Suprapubic skin (tissue), 4 donors: ENCODE results near the gene TENM3. TPM values are rescaled to one million over a fixed set of nuclear protein-coding genes. Genes with fewer than 3 reads are reported as not detected.

ENCODE experiments used
- DNase-seq, 2 donors: peaks; one replicate each; pipeline ENCODE4 v3.0.0-alpha.2; 2019; ENCODE audit warnings: low spot score in 2 of 2
- H3K27ac ChIP-seq: fragments of 200-600 bp; sonication (generic); one replicate; pipeline ENCODE4 v1.5.1; 2019
- H3K27me3 ChIP-seq: fragments of 200-600 bp; sonication (generic); one replicate; pipeline ENCODE4 v1.5.1; 2019
- H3K36me3 ChIP-seq: fragments of 200-600 bp; sonication (generic); one replicate; pipeline ENCODE4 v1.5.1; 2019
- H3K4me1 ChIP-seq: fragments of 200-600 bp; sonication (generic); one replicate; pipeline ENCODE4 v1.5.1; 2019
- H3K4me3 ChIP-seq: fragments of 200-600 bp; sonication (generic); one replicate; pipeline ENCODE4 v1.5.1; 2019; ENCODE audit warnings: mild to moderate bottlenecking
- H3K9me3 ChIP-seq: fragments of 200-600 bp; sonication (generic); one replicate; pipeline ENCODE4 v1.5.1; 2019
- EP300 ChIP-seq: sonication (generic); formaldehyde crosslinking; IDR thresholded peaks from one replicate; pipeline ENCODE4 v1.6.1; 2017; ENCODE audit warnings: antibody characterized with exemption
- POLR2A ChIP-seq, 2 donors: fragments of 450-650 bp; IDR thresholded peaks; one replicate each; pipeline ENCODE4 v1.6.1; 2017; ENCODE audit warnings: antibody characterized with exemption in 2 of 2, mild to moderate bottlenecking in 2 of 2, moderate library complexity in 2 of 2
- POLR2AphosphoS5 ChIP-seq, 3 donors: sonication (generic); formaldehyde crosslinking; IDR thresholded peaks; one replicate each; pipeline ENCODE4 v1.6.1; 2017; ENCODE audit warnings: antibody characterized with exemption in 3 of 3
- WGBS: methylation state at CpG from one replicate; pipeline ENCODE4 v1.1.5; 2018; 5-methylcytosine and 5-hydroxymethylcytosine counted together
- total RNA-seq, 4 donors: library from RNA; depleted of rRNA; stranded (reverse); fragments of >200 nt; gene quantifications; one replicate each; pipeline ENCODE4 v1.1.0, GENCODE V29; 2016
- TF ChIP-seq, protein P1 (sequence below), 2 donors: fragments of 200-600 bp in 1 of 2; fragments of 450-650 bp in 1 of 2; sonication (generic) in 1 of 2; IDR thresholded peaks; one replicate each; pipeline ENCODE4 v1.5.1; 2016 to 2019; ENCODE audit warnings: antibody characterized with exemption in 2 of 2, mild to moderate bottlenecking in 1 of 2, moderate library complexity in 1 of 2

TENM3 gene
- total RNA-seq, 4 donors from 2014 or later, result 0.81 to 2.9 (median 1.8) TPM

GRCh38 chr4:182730791-182731190 lies 487.6 kb downstream of the TENM3 start:
- no peak for DNase-seq
- no peak overlapping the region for H3K27ac ChIP-seq
- H3K4me1 ChIP-seq, result no peaks in the 10 kb centered on the region
- WGBS, result 92% methylated on average over 3 of the region's 3 CpGs
- H3K36me3 ChIP-seq, result no peaks in the 10 kb centered on the region
- no peak overlapping the region for H3K4me3 ChIP-seq
- no peaks in the 10 kb centered on the region for H3K27me3 ChIP-seq
- TF ChIP-seq EP300, result no peak
- no peak for TF ChIP-seq POLR2AphosphoS5 (IDR thresholded peaks at IDR 0.05)
- TF ChIP-seq, protein P1, sequence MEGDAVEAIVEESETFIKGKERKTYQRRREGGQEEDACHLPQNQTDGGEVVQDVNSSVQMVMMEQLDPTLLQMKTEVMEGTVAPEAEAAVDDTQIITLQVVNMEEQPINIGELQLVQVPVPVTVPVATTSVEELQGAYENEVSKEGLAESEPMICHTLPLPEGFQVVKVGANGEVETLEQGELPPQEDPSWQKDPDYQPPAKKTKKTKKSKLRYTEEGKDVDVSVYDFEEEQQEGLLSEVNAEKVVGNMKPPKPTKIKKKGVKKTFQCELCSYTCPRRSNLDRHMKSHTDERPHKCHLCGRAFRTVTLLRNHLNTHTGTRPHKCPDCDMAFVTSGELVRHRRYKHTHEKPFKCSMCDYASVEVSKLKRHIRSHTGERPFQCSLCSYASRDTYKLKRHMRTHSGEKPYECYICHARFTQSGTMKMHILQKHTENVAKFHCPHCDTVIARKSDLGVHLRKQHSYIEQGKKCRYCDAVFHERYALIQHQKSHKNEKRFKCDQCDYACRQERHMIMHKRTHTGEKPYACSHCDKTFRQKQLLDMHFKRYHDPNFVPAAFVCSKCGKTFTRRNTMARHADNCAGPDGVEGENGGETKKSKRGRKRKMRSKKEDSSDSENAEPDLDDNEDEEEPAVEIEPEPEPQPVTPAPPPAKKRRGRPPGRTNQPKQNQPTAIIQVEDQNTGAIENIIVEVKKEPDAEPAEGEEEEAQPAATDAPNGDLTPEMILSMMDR (IDR thresholded peaks at IDR 0.05), result no peak
- TF ChIP-seq POLR2A (IDR thresholded peaks at IDR 0.05), result no peak
- no peaks in the 10 kb centered on the region for H3K9me3 ChIP-seq

GRCh38 chr4:182736207-182736606 lies 493.0 kb downstream of the TENM3 start:
- TF ChIP-seq EP300 (no peak), POLR2AphosphoS5 (IDR thresholded peaks at IDR 0.05) (no peak), POLR2A (IDR thresholded peaks at IDR 0.05) (no peak)
- TF ChIP-seq, protein P1 (IDR thresholded peaks at IDR 0.05), result no peak
- H3K4me3 ChIP-seq, result no peak overlapping the region
- no peaks in the 10 kb centered on the region for H3K36me3 ChIP-seq
- no peak for DNase-seq
- H3K4me1 ChIP-seq, result no peaks in the 10 kb centered on the region
- no peak overlapping the region for H3K27ac ChIP-seq
- H3K9me3 ChIP-seq, result no peaks in the 10 kb centered on the region
- H3K27me3 ChIP-seq, result no peaks in the 10 kb centered on the region
- 44% methylated on average over 2 of the region's 2 CpGs for WGBS

DNA sequence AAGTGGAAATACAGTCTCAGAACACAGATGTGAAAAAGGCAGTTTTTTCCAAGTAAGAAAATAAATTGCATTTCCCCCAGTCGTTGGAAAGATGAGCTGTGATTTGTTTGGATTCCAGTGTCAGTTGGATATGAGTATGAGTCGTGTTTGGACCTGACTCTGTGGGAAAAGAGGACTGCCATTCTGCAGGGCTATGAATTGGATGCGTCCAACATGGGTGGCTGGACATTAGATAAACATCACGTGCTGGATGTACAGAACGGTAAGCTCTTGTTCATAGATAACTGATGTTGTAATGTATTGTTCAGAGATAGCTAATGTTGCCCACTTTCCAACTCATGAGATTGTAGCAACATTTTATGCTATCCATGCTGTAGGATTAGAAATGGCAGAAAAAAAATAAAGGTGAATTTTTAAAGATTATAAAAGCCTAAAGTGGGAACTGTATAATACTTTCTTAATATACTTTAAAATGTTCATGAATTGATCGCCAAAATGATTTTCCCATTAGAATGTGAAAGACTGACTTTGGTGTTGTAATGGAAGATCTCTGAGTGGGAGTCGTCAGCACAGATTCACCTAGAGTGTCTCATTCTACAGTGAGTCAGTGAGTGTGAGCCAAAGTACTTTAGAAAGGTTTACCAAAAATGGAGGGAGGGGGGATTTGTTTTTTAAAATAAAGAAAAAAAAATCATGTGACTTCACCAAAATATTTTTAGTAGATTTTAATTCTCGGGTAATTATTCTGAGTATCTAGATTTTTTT lies 495.3 kb downstream of the TENM3 start:
- 54% methylated on average over 8 of the region's 8 CpGs for WGBS
- Histone ChIP-seq H3K27ac (no peak overlapping the region), H3K27me3 (no peaks in the 10 kb centered on the region)

DNA sequence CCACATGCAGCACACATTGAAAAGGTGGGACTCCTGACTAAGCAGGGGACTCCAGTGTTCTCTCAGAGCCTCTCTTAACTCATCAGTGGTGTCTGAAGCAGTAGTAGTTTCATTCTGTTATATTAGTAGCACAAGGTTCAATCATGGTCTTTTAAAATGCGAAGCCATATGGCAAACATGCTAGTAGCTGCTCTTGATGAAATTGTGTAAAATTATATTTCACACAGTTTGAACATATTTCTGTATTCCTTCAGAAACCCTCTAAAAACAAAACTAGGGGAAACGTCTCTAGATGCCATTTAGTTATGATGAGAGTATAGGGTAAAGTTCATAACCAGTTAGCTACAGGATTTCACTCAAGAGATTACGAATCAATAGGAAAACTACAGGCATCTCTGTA lies 497.1 kb downstream of the TENM3 start:
- Histone ChIP-seq H3K36me3 (no peaks in the 10 kb centered on the region), H3K27me3 (no peaks in the 10 kb centered on the region), H3K4me3 (no peak overlapping the region), H3K4me1 (peaks cover 9% of the 10 kb centered on the region), H3K9me3 (no peaks in the 10 kb centered on the region), H3K27ac (no peak overlapping the region)
- 85% methylated on average over 3 of the region's 3 CpGs for WGBS
- no peak for DNase-seq
- TF ChIP-seq, protein P1 (IDR thresholded peaks at IDR 0.05), result no peak
- TF ChIP-seq POLR2AphosphoS5 (IDR thresholded peaks at IDR 0.05) (no peak), POLR2A (IDR thresholded peaks at IDR 0.05) (no peak), EP300 (no peak)

More for the DNA sequence above, 495.3 kb downstream of the TENM3 start:
- DNase-seq, result no peak
- Histone ChIP-seq H3K4me3 (no peak overlapping the region), H3K9me3 (no peaks in the 10 kb centered on the region), H3K36me3 (no peaks in the 10 kb centered on the region), H3K4me1 (no peaks in the 10 kb centered on the region)
- TF ChIP-seq POLR2AphosphoS5 (IDR thresholded peaks at IDR 0.05) (no peak), POLR2A (IDR thresholded peaks at IDR 0.05) (no peak), EP300 (no peak)
- TF ChIP-seq, protein P1 (IDR thresholded peaks at IDR 0.05), result no peak

GRCh38 chr4:182741054-182741453 lies 497.9 kb downstream of the TENM3 start:
- DNase-seq, result no peak
- TF ChIP-seq POLR2AphosphoS5 (IDR thresholded peaks at IDR 0.05) (no peak), POLR2A (IDR thresholded peaks at IDR 0.05) (no peak), EP300 (no peak)
- TF ChIP-seq, protein P1 (IDR thresholded peaks at IDR 0.05), result no peak
- H3K36me3 ChIP-seq, result no peaks in the 10 kb centered on the region
- H3K4me1 ChIP-seq, result peaks cover 11% of the 10 kb centered on the region
- no peaks in the 10 kb centered on the region for H3K9me3 ChIP-seq
- H3K27ac ChIP-seq, result no peak overlapping the region
- 98% methylated on average over 6 of the region's 6 CpGs for WGBS
- H3K4me3 ChIP-seq, result no peak overlapping the region
- no peaks in the 10 kb centered on the region for H3K27me3 ChIP-seq
